HCT116 (cell line): ENCODE measurements around the gene LRRFIP2. TPM values are rescaled to one million over a fixed set of nuclear protein-coding genes. Genes with fewer than 3 reads are reported as not detected.
"Not testable (repeated sequence)": the region's sequence is repeated elsewhere in the genome, so short reads cannot be mapped to it uniquely, and the experiment has no call there.

Experiments
- ATAC-seq: fragments of 200-7000 bp; cut with Tn5 transposase; 2 replicates; pipeline ENCODE4 v1.9.1; 2020; ENCODE audit warnings: mild to moderate bottlenecking, moderate library complexity
- BruUV-seq: library from RNA; stranded (reverse); fragments of 400-500 nt; replicated peaks from 2 replicates; lab custom pipeline; 2021; lab: Mats Ljungman, UMichigan
- CTCF ChIA-PET: fragments of 300-600 bp; sonication (Branson Sonifier 250); formaldehyde crosslinking; loops from one replicate; lab custom pipeline; 2021; ENCODE audit warnings: antibody characterized with exemption; lab: Charles Lee
- POLR2A ChIA-PET: fragments of 300-600, 350-600 bp; sonication (Branson Sonifier 250); formaldehyde crosslinking; loops from one replicate; lab custom pipeline; 2021; ENCODE audit warnings: antibody characterized with exemption; lab: Charles Lee
- RAD21 ChIA-PET, 2 experiments: fragments of 300-600 bp; sonication (Branson Sonifier 250); formaldehyde crosslinking; loops; one replicate each; lab custom pipeline; 2023; ENCODE audit warnings: low total read pairs in 2 of 2; ENCODE audit not compliant: uncharacterized antibody in 2 of 2, unreplicated experiment in 2 of 2, low non-redundant PET in 1 of 2; lab: Charles Lee
- DNase-seq: peaks from one replicate; pipeline ENCODE4 v3.0.0-alpha.2; 2010; ENCODE audit warnings: low read depth, low spot score
- H2AFZ ChIP-seq: fragments of 200-600 bp; shearing (Covaris generic), sonication (generic); 2 replicates; pipeline ENCODE4 v1.6.1; 2017; ENCODE audit warnings: low read depth, mixed run types, mixed read lengths, antibody characterized with exemption, low read length; ENCODE audit not compliant: poor library complexity, severe bottlenecking
- H3K27ac ChIP-seq: 2 replicates; pipeline ENCODE4 v1.5.1; 2012; ENCODE audit warnings: low read depth, low read length
- H3K27me3 ChIP-seq: fragments of 200-600 bp; sonication (generic); 2 replicates; pipeline ENCODE4 v1.6.1; 2016; ENCODE audit warnings: mixed run types, low read length, mixed read lengths; ENCODE audit not compliant: insufficient read depth
- H3K36me3 ChIP-seq, 2 experiments: fragments of 200-500 bp in 1 of 2; fragments of 200-600 bp in 1 of 2; sonication (Bioruptor generic) in 1 of 2; sonication (generic) in 1 of 2; 2 replicates each; pipeline versions ENCODE4 v1.5.1 to v1.6.1; 2014 to 2016; ENCODE audit warnings: low read length in 2 of 2, inconsistent platforms in 1 of 2, mixed read lengths in 1 of 2, mixed run types in 1 of 2; ENCODE audit not compliant: insufficient read depth in 2 of 2, control insufficient read depth in 1 of 2
- H3K4me1 ChIP-seq, 2 experiments: fragments of 200-600 bp in 1 of 2; sonication (generic) in 1 of 2; 2 replicates each; pipeline versions ENCODE4 v1.5.1 to v1.6.1; 2012 to 2017; ENCODE audit warnings: low read length in 2 of 2, inconsistent platforms in 1 of 2, mild to moderate bottlenecking in 1 of 2, mixed read lengths in 1 of 2, mixed run types in 1 of 2, moderate library complexity in 1 of 2; ENCODE audit not compliant: insufficient read depth in 2 of 2, control insufficient read depth in 1 of 2
- H3K4me2 ChIP-seq: fragments of 200-600 bp; sonication (generic); 2 replicates; pipeline ENCODE4 v1.6.1; 2017; ENCODE audit warnings: mixed run types, low read length, mixed read lengths
- H3K4me3 ChIP-seq, 2 experiments: fragments of 200-600 bp in 1 of 2; sonication (generic) in 1 of 2; replicated peaks in 1 of 2; 2 replicates each; pipeline ENCODE4 v1.5.1; 2011 to 2016; ENCODE audit warnings: low read length in 2 of 2, control low read depth in 1 of 2, low read depth in 1 of 2, mild to moderate bottlenecking in 1 of 2, mixed read lengths in 1 of 2, mixed run types in 1 of 2
- H3K79me2 ChIP-seq: fragments of 200-600 bp; sonication (generic); 2 replicates; pipeline ENCODE4 v1.6.1; 2017; ENCODE audit warnings: mild to moderate bottlenecking, mixed run types, low read length, moderate library complexity, mixed read lengths; ENCODE audit not compliant: insufficient read depth
- H3K9ac ChIP-seq: fragments of 200-600 bp; sonication (generic); 2 replicates; pipeline ENCODE4 v1.6.1; 2016; ENCODE audit warnings: low read length, mixed read lengths
- H3K9me2 ChIP-seq: fragments of 200-600 bp; sonication (generic), shearing (Covaris generic); 2 replicates; pipeline ENCODE4 v1.6.1; 2017; ENCODE audit warnings: mixed run types, mild to moderate bottlenecking, moderate library complexity; ENCODE audit not compliant: insufficient read depth
- H3K9me3 ChIP-seq, 2 experiments: fragments of 200-500 bp in 1 of 2; fragments of 200-600 bp in 1 of 2; sonication (Bioruptor generic) in 1 of 2; sonication (generic) in 1 of 2; 2 replicates each; pipeline ENCODE4 v1.6.1; 2014 to 2017; ENCODE audit warnings: low read length in 2 of 2, mixed read lengths in 2 of 2, inconsistent platforms in 1 of 2, low read depth in 1 of 2, mild to moderate bottlenecking in 1 of 2, mixed run types in 1 of 2, moderate library complexity in 1 of 2; ENCODE audit not compliant: control insufficient read depth in 1 of 2, insufficient read depth in 1 of 2
- H4K20me1 ChIP-seq: fragments of 200-600 bp; sonication (generic), shearing (Covaris generic); 2 replicates; pipeline ENCODE4 v1.6.1; 2017; ENCODE audit warnings: mixed run types, mild to moderate bottlenecking, moderate library complexity; ENCODE audit not compliant: insufficient read depth
- intact Hi-C: fragments of 100-400 bp; cut with micrococcal nuclease; formaldehyde crosslinking; loops from 2 replicates; pipeline ENCODE4 v1.10.0; 2022
- total RNA-seq: library from RNA; stranded (reverse); gene quantifications from one replicate; pipeline ENCODE4 v1.2.1, GENCODE V29; 2021; ENCODE audit not compliant: unreplicated experiment
- TF ChIP-seq, protein P1 (sequence below): IDR thresholded peaks from 2 replicates; pipeline ENCODE4 v1.6.1; 2012
- TF ChIP-seq, protein P2 (sequence below): IDR thresholded peaks from 2 replicates; pipeline ENCODE4 v1.6.1; 2012

The LRRFIP2 gene
- total RNA-seq, 1 experiment from 2014 or later = 27.0 TPM

- no TSS peak for BruUV-seq
- H3K79me2 ChIP-seq = no peaks in the 10 kb centered on the region
- no peak overlapping the region for H3K27ac ChIP-seq
- no peak overlapping the region for H3K4me3 ChIP-seq
- no peak overlapping the region for H3K4me2 ChIP-seq
- ATAC-seq (no peak), DNase-seq (no peak)
- H3K36me3 ChIP-seq = no peaks in the 10 kb centered on the region
- no peak overlapping the region for H2AFZ ChIP-seq
- intact Hi-C loops = loop anchor here (5.0 to 10.0 kb wide), 3 partner anchors 215 to 483 kb away; partner anchors contain the start of genes EPM2AIP1 and MLH1
- no peak overlapping the region for H3K9ac ChIP-seq
- H3K4me1 ChIP-seq = peaks cover 0 to 10% of the 10 kb centered on the region in 2 experiments; a peak in 2 of 4 replicates
- H3K27me3 ChIP-seq = no peaks in the 10 kb centered on the region
- no peaks in the 10 kb centered on the region for H4K20me1 ChIP-seq
- CTCF ChIA-PET = interaction anchor here (1.0 kb wide), 1 partner anchor 186 kb away, joined by 3 read pairs; no protein-coding TSS in a partner anchor
- RAD21 ChIA-PET = no interaction called here
- peaks cover 0 to 5% of the 10 kb centered on the region in 2 experiments; a peak in 1 of 4 replicates for H3K9me3 ChIP-seq
- TF ChIP-seq, protein P1, sequence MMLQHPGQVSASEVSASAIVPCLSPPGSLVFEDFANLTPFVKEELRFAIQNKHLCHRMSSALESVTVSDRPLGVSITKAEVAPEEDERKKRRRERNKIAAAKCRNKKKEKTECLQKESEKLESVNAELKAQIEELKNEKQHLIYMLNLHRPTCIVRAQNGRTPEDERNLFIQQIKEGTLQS = no peak
- TF ChIP-seq, protein P2, sequence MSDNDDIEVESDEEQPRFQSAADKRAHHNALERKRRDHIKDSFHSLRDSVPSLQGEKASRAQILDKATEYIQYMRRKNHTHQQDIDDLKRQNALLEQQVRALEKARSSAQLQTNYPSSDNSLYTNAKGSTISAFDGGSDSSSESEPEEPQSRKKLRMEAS = no peak
- POLR2A ChIA-PET = no interaction called here
- no peaks in the 10 kb centered on the region for H3K9me2 ChIP-seq
These were observed 35.8 kb upstream of the LRRFIP2 start for GRCh38 chr3:37210230-37210629.

DNA sequence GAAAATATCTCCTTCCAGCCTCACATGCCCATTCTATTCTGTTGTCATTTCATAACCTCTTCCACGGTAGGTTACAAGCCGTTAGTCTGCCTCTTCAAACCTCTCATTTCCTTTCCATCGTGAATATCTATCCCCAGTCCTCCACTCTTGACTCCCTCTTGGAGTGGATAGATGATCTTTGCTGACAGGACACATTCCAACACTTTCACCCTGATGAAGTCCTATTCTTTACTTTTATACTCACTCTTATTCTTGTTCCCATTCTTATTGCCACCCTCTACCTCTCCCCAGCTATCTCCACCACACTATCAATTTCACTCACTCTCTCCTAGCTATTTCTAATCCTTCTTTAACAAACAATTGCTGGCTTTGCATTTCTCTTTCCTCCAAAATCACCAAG, 34.2 kb upstream of the LRRFIP2 start:
- H3K79me2 ChIP-seq, H3K9ac ChIP-seq, H3K9me3 ChIP-seq, H2AFZ ChIP-seq, H3K36me3 ChIP-seq, H3K27ac ChIP-seq, CTCF ChIA-PET, H4K20me1 ChIP-seq, ATAC-seq, RAD21 ChIA-PET, H3K9me2 ChIP-seq, POLR2A ChIA-PET, BruUV-seq, H3K4me2 ChIP-seq, DNase-seq, H3K27me3 ChIP-seq, intact Hi-C loops, H3K4me3 ChIP-seq: not testable (repeated sequence)
- H3K4me1 ChIP-seq = peaks cover 0 to 10% of the 10 kb centered on the region in 2 experiments; a peak in 2 of 4 replicates

DNA sequence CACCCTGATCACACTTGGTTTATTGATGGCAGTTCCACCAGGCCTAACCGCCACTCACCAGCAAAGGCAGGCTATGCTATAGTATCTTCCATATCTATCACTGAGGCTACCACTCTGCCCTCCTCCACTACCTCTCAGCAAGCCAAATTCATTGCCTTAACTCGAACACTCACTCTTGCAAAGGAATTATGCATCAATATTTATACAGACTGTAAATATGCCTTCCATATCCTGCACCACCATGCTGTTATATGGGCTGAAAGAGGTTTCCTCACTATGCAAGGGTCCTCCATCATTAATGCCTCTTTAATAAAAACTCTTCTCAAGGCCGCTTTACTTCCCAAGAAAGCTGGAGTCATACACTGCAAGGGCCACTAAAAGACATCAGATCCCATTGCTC, 33.6 kb upstream of the LRRFIP2 start:
- ATAC-seq, CTCF ChIA-PET, DNase-seq, H3K9me2 ChIP-seq, H3K79me2 ChIP-seq, RAD21 ChIA-PET, intact Hi-C loops, BruUV-seq, H4K20me1 ChIP-seq, H3K9me3 ChIP-seq, H3K36me3 ChIP-seq, H3K9ac ChIP-seq, POLR2A ChIA-PET, H3K27ac ChIP-seq, H3K4me1 ChIP-seq, H3K4me2 ChIP-seq, H2AFZ ChIP-seq, H3K27me3 ChIP-seq, H3K4me3 ChIP-seq: not testable (repeated sequence)

DNA sequence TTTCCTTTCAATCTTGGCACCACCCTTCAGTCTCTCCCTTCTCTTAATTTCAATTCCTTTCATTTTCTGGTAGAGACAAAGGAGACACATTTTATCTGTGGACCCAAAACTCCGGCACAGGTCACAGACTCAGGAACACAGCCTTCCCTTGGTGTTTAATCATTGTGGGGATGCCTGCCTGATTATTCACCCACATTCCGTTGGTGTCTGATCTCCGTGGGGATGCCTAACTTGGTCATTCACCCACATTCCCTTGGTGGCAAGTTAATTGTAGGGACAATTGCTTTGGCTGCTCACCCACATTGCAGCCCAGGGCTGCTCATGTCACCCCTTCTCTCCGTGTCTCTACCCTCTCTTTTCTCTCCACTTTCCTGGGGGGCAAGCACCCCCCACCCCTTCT, 31.7 kb upstream of the LRRFIP2 start:
- POLR2A ChIA-PET, RAD21 ChIA-PET, H3K27me3 ChIP-seq, H4K20me1 ChIP-seq, H3K9me3 ChIP-seq, DNase-seq, H2AFZ ChIP-seq, H3K79me2 ChIP-seq, intact Hi-C loops, H3K4me2 ChIP-seq, H3K27ac ChIP-seq, H3K9ac ChIP-seq, BruUV-seq, H3K36me3 ChIP-seq, H3K4me1 ChIP-seq, ATAC-seq, CTCF ChIA-PET, H3K4me3 ChIP-seq, H3K9me2 ChIP-seq: not testable (repeated sequence)
